Activated B cell treated with CpG ODN at 0.5 μM for 24 hours (primary cell): Measurements from ENCODE around the gene RHNO1. TPM values are rescaled to one million over a fixed set of nuclear protein-coding genes. Genes with fewer than 3 reads are reported as not detected.
"Not testable (repeated sequence)": the region's sequence is repeated elsewhere in the genome, so short reads cannot be mapped to it uniquely, and the experiment has no call there.

ENCODE experiments used
- ATAC-seq: fragments of 200-7000 bp; cut with Tn5 transposase; one replicate; pipeline ENCODE4 v1.10.0; 2021; ENCODE audit warnings: low read depth, mild to moderate bottlenecking, moderate library complexity
- CTCF ChIA-PET: fragments of 350-600 bp; sonication (Branson Sonifier 250); formaldehyde crosslinking; loops from one replicate; lab custom pipeline; 2021; ENCODE audit warnings: antibody characterized with exemption; lab: Charles Lee
- POLR2A ChIA-PET: fragments of 350-600 bp; sonication (Branson Sonifier 250); formaldehyde crosslinking; loops from one replicate; lab custom pipeline; 2021; ENCODE audit warnings: antibody characterized with exemption; lab: Charles Lee
- DNase-seq: peaks from one replicate; pipeline ENCODE4 v3.0.0; 2022
- H3K27ac Mint-ChIP-seq: one replicate; pipeline ENCODE4 v1.8.0; 2020; ENCODE audit warnings: mixed read lengths
- H3K27me3 Mint-ChIP-seq: one replicate; pipeline ENCODE4 v1.8.0; 2021; ENCODE audit warnings: mixed read lengths
- H3K36me3 Mint-ChIP-seq: one replicate; pipeline ENCODE4 v1.8.0; 2021; ENCODE audit warnings: low read depth, mixed read lengths
- H3K4me1 Mint-ChIP-seq: one replicate; pipeline ENCODE4 v1.8.0; 2021; ENCODE audit warnings: mixed read lengths
- H3K4me3 Mint-ChIP-seq: one replicate; pipeline ENCODE4 v1.8.0; 2020; ENCODE audit warnings: mild to moderate bottlenecking, mixed read lengths
- H3K9me3 Mint-ChIP-seq: one replicate; pipeline ENCODE4 v1.8.0; 2020; ENCODE audit warnings: mixed read lengths
- intact Hi-C: fragments of 100-400 bp; cut with micrococcal nuclease; formaldehyde crosslinking; loops from one replicate; pipeline ENCODE4 v1.15.1; 2024
- total RNA-seq: library from RNA; stranded (reverse); gene quantifications from 2 replicates; pipeline ENCODE4 v1.2.3, GENCODE V29; 2022
- TF ChIP-seq, protein P1 (sequence below): fragments of 200-600 bp; IDR thresholded peaks from one replicate; pipeline ENCODE4 v1.8.0; 2022; ENCODE audit warnings: antibody characterized with exemption, mild to moderate bottlenecking

Gene RHNO1
- total RNA-seq, 1 donor from 2014 or later: 12.4 TPM

DNA sequence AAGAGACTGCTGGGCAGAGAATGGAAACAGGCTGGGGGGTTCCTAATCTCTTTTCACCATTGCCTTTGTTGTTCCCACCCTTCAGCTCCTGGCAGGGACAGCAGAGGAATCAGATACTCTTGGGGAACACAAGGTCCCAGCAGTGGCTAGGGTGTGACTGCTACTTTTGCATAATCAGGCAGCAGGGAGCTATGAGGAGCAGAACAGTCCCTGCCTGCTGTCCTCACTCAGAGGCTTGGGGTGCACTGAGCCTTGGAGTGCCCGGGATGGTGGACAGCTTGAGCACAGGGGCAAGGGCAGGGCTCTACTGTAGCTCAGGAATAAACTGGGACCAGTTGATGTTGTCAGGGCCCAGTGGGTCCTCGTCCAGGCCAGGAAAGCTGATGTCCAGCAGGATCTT is 18.7 kb upstream of the RHNO1 start:
- ChIA-PET CTCF (no interaction called here), POLR2A (no interaction called here)
- intact Hi-C loops: no loop called here
- Mint-ChIP-seq H3K4me1 (peaks cover 2% of the 10 kb centered on the region), H3K27me3 (no peaks in the 10 kb centered on the region), H3K9me3 (no peaks in the 10 kb centered on the region), H3K27ac (no peak overlapping the region), H3K36me3 (peaks cover 24% of the 10 kb centered on the region), H3K4me3 (no peak overlapping the region)
- DNase-seq (no peak), ATAC-seq (no peak)
- TF ChIP-seq, protein P1, sequence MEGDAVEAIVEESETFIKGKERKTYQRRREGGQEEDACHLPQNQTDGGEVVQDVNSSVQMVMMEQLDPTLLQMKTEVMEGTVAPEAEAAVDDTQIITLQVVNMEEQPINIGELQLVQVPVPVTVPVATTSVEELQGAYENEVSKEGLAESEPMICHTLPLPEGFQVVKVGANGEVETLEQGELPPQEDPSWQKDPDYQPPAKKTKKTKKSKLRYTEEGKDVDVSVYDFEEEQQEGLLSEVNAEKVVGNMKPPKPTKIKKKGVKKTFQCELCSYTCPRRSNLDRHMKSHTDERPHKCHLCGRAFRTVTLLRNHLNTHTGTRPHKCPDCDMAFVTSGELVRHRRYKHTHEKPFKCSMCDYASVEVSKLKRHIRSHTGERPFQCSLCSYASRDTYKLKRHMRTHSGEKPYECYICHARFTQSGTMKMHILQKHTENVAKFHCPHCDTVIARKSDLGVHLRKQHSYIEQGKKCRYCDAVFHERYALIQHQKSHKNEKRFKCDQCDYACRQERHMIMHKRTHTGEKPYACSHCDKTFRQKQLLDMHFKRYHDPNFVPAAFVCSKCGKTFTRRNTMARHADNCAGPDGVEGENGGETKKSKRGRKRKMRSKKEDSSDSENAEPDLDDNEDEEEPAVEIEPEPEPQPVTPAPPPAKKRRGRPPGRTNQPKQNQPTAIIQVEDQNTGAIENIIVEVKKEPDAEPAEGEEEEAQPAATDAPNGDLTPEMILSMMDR: no peak

DNA sequence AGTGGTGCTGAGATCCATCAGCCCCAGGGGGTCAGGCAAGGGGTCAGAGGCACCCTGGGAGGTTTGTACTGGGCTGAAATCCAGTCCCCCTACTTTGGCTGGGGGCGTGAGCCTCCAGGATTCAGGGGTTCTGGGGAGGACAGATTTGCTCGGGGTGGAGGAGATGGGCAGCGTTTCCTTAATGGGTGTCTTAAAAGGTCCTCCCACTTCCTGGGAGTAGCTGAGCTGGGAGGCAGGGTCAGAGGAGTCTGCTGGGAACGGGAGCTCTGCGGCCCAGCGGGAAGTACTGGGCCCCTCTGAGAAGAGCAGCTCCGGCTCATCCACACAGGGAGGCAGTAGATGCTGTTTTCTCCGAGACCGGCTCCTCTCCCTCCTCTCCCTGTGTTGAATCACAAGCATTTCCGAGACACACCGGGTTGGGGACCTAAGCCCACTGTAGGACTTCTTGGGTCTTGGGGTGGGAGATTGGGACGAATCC is 18.0 kb upstream of the RHNO1 start:
- DNase-seq: no peak
- Mint-ChIP-seq H3K36me3 (peaks cover 24% of the 10 kb centered on the region), H3K4me1 (no peaks in the 10 kb centered on the region), H3K4me3 (no peak overlapping the region), H3K9me3 (no peaks in the 10 kb centered on the region), H3K27ac (no peak overlapping the region), H3K27me3 (no peaks in the 10 kb centered on the region)
- CTCF ChIA-PET: no interaction called here
- TF ChIP-seq, protein P1: no peak
- intact Hi-C loops: no loop called here
- no peak for ATAC-seq
- POLR2A ChIA-PET: no interaction called here

- H3K36me3 Mint-ChIP-seq: peaks cover 20% of the 10 kb centered on the region
- no peak for DNase-seq
- intact Hi-C loops: no loop called here
- H3K4me3 Mint-ChIP-seq: no peak overlapping the region
- POLR2A ChIA-PET: no interaction called here
- H3K4me1 Mint-ChIP-seq: no peaks in the 10 kb centered on the region
- H3K27me3 Mint-ChIP-seq: no peaks in the 10 kb centered on the region
- no peaks in the 10 kb centered on the region for H3K9me3 Mint-ChIP-seq
- H3K27ac Mint-ChIP-seq: no peak overlapping the region
- CTCF ChIA-PET: no interaction called here
- TF ChIP-seq, protein P1: no peak
- no peak for ATAC-seq
Observed at GRCh38 chr12:2860170-2860569, 16.9 kb upstream of the RHNO1 start.

GRCh38 chr12:2862876-2863275 is 14.1 kb upstream of the RHNO1 start:
- no peak overlapping the region for H3K27ac Mint-ChIP-seq
- H3K27me3 Mint-ChIP-seq: no peaks in the 10 kb centered on the region
- ChIA-PET POLR2A (no interaction called here), CTCF (no interaction called here)
- H3K9me3 Mint-ChIP-seq: no peaks in the 10 kb centered on the region
- ATAC-seq: no peak
- H3K4me3 Mint-ChIP-seq: no peak overlapping the region
- intact Hi-C loops: no loop called here
- TF ChIP-seq, protein P1: no peak
- no peak for DNase-seq
- H3K4me1 Mint-ChIP-seq: no peaks in the 10 kb centered on the region
- peaks cover 10% of the 10 kb centered on the region for H3K36me3 Mint-ChIP-seq

GRCh38 chr12:2863402-2863801 is 13.6 kb upstream of the RHNO1 start:
- H3K9me3 Mint-ChIP-seq, intact Hi-C loops, CTCF ChIA-PET, H3K36me3 Mint-ChIP-seq, H3K4me3 Mint-ChIP-seq, DNase-seq, H3K27me3 Mint-ChIP-seq, H3K27ac Mint-ChIP-seq, ATAC-seq, H3K4me1 Mint-ChIP-seq: not testable (repeated sequence)
- POLR2A ChIA-PET: interaction anchor here (1.1 kb wide), 1 partner anchor 14 kb away, joined by 3 read pairs; the partner anchor contains the start of genes FOXM1 and RHNO1

DNA sequence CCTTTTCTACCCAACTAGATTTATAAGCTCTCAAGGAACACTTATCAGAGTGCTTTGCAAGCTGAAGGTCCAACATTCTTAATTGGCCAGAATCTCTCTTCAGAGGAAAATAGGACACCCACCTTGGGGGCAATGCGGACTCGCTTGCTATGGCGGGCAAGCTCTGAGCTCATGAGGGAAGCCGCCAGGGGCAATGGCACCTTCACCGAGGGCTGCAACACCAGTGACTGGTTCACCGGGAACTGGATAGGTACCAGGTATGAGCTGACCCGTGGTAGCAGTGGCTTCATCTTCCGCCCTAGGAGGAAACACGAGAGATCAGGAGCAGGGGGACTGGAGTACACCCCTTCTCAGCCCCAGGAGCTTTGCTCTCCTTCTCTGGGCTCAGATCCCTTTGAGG is 12.8 kb upstream of the RHNO1 start:
- POLR2A ChIA-PET: interaction anchor here (1.1 kb wide), 1 partner anchor 13 kb away, joined by 3 read pairs; the partner anchor contains the start of genes FOXM1 and RHNO1
- Mint-ChIP-seq H3K27me3 (no peaks in the 10 kb centered on the region), H3K4me3 (no peak overlapping the region), H3K4me1 (no peaks in the 10 kb centered on the region), H3K9me3 (no peaks in the 10 kb centered on the region), H3K36me3 (peaks cover 2% of the 10 kb centered on the region), H3K27ac (no peak overlapping the region)
- DNase-seq: no peak
- CTCF ChIA-PET: no interaction called here
- intact Hi-C loops: no loop called here
- TF ChIP-seq, protein P1: no peak
- no peak for ATAC-seq

GRCh38 chr12:2868986-2869632 is 7.9 kb upstream of the RHNO1 start:
- POLR2A ChIA-PET: interaction anchor here (1.9 kb wide), 1 partner anchor 21 kb away, joined by 5 read pairs; the partner anchor contains the start of gene TULP3
- ATAC-seq, CTCF ChIA-PET, intact Hi-C loops, H3K36me3 Mint-ChIP-seq, DNase-seq, H3K4me1 Mint-ChIP-seq, H3K4me3 Mint-ChIP-seq, H3K27me3 Mint-ChIP-seq, H3K9me3 Mint-ChIP-seq, H3K27ac Mint-ChIP-seq: not testable (repeated sequence)
